COLO668 (cell line): ENCODE results near the gene ARHGAP12.

Experiments used
- DNase-seq: peaks from one replicate; lab custom pipeline; 2025; ENCODE audit not compliant: unreplicated experiment; lab: John Stamatoyannopoulos, UW

ARHGAP12 gene

DNA sequence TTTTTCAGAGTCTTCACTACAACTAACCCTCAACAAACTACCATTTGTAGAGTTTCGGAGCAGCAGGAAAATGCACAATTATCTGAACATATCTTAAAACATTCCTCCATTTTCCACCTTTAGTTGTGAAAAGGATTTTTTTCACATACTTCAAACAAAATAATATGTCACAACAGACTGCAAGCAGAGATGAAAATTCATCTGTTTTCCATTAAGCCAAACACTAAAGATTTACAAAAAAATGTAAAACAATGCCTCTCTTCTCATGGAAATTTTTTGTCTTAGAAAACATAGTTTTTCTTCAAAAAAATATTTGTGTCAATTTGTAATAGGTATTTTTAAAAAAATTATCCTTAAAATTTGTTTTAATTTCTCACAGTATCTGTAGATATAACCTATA lies 98.9 kb downstream of the ARHGAP12 start:
- DNase-seq: no peak

DNA sequence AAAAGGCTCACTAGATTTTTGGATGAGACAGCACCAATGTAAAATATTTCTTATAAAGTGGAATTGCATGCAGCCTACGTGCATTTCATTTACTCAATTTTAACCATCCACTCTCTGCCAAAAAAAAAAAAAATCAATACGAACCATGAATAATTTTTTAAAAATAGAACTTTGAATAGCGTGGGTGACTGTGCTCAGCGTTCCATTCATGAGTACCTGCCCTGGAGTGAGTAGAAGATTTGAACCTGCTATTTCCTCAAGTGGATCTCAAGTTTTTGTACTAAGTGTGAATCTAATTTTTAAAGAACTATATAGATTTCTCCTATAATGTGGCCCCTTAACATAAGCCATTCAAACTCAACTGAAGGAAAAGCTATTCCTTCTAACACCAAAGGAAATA lies 105.3 kb downstream of the ARHGAP12 start:
- no peak for DNase-seq

GRCh38 chr10:31822616-31823318 lies 105.9 kb downstream of the ARHGAP12 start:
- DNase-seq: no peak

DNA sequence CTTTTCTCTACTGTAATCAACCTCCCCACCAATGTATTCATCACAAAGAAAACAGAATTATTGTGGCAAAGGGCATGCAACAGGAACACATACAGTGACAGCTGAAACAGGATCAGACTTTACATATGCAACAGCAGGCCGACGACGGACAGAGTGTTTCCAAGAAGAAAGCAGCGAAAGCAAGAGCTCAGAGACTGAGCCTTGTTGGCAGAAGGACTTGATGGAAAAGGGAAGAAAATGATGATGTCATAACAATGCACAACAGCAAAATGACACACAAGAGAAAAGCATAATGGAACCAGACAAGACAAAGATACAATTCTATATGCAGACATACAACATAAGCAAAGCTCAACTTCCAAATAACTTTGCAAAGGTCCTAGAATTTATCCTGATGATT lies 106.5 kb downstream of the ARHGAP12 start:
- DNase-seq: no peak

- no peak for DNase-seq
Observed at GRCh38 chr10:31820778-31821369, 107.8 kb downstream of the ARHGAP12 start.

GRCh38 chr10:31820096-31820495 lies 108.5 kb downstream of the ARHGAP12 start:
- no peak for DNase-seq

DNA sequence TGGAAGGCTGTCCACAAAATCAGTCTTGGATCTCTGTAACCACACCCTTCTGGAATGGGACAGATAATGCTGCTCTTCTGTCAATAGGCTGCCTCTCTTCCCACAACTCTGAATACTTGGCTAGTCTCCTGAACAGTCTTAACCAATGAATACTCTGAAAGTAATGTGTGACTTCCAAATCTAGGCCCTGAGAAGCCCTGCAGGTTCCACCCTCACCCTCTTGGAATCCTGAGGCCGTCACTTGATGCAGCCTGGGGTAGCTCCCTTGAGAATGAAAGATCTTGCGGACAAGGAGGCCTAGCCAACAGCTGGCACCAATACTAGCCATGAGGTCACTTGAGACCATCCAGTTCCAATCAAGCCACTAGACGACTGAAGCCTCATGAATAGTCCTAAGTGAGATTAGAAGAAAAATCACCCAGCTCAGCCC lies 109.2 kb downstream of the ARHGAP12 start:
- DNase-seq: no peak

GRCh38 chr10:31816318-31816717 lies 112.3 kb downstream of the ARHGAP12 start:
- DNase-seq: no peak

DNA sequence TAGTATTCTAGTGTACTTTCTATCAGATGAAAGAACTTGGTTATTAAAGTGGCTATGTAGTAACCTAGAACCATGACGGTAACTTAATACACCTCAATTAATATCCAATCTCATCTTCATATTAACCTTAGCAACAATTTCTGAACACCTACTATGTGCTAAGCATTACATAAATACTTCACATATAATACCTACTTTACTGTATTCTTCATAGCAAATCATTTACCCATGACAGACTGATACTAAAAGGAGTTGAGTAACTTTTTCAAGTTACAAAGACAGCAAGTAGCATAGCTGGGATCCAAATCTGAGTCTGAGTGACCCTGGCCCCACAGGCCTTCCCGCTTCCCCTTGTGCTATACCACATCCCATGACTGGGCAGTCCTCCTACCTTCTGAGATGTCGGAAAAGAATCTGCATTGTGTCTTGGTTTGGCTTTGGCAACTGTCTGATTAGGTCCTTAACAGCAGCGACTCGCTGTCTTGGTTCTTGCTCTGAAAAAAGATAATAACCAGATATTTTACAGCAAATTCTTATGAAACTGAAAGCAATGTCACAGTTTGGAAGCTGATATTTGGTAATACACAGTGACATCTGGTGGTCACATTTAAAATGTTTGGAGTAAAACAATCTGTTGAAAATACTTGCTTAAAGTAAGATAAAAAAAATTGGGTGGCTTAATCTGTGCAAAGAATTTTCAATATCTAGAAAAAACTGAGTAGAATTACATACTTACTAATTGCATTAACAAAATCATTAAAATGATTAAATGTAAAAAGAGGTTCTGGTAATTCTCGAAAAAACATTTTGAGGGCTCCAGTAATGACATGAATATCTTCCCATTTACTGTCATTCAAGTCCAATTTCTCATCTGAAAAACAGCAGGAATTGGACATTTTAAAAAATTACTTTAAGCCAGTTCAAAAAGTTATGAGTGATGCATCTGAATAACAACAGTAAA lies 120.1 kb downstream of the ARHGAP12 start:
- DNase-seq: no peak

DNA sequence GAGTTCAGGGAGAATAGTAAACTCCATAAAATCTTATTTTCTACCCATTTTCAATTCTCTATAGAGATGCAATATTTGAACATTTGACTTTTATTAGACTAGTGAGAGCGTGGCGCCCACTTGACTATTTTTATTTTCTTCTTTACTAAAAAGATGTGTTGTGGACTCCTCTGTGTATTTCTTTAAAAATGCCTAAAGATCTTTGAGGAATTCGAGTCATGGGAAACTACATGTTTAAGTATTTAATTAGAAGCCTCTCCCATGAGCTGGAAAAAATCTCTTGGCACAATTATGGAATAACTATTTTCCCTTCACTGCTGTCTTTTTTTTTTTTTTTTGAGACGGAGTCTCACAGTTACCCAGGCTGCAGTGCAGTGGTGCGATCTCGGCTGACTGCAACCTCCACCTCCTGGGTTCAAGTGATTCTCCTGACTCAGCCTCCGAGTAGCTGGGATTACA lies 124.2 kb downstream of the ARHGAP12 start:
- no peak for DNase-seq

DNA sequence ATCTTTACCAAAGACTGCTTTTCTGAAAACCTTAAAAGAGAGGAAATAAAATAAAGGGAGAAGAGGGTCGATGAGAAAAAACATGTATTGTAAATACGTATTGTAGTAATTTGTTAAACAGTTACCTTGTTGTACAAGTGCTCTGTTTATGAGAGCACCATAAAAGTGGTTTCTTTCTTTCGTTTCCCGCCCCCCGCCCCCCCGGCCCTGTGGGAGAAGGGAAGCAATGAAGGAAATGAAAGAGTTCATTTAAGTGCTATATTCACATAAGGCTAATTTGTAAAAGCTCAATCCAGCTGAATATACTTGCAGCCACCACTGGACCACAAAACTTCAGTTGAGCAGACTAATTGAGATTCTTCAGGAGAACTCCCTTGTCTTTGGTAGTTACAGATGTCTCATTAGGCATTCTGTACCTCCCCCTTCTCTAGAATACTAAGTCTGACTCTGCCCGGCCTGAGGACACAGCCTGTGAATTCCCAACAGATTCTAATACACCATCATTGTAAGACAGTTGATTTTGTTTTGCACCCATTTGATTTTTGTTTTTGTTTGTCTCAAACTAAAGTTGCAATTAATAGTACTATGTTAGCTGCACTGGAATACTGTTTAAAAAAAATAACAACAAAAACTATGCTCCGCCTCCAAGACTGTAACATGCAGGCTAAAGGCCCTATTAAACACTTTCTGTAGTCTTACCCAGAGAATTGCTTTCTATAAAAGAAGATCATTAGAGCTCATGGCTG lies 124.9 kb downstream of the ARHGAP12 start:
- DNase-seq: no peak

DNA sequence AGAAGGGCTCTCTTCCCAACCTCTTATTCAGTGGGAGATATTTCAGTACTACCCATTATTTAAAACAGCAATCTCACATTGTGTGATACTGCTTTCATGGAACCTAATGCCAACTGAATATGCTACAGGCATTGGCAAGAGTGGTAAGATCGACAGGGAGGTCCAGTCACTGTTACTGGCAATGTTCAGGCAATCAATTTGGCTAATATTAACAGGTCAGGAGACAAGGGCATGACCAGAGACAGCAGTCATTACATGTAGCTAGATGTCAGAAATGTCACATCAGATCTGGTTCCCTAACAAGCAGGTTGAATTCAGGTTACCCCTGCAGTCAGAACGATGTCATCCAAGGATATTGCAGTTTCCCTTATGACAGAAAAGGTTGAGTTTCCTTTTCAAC lies 129.4 kb downstream of the ARHGAP12 start:
- DNase-seq: no peak

DNA sequence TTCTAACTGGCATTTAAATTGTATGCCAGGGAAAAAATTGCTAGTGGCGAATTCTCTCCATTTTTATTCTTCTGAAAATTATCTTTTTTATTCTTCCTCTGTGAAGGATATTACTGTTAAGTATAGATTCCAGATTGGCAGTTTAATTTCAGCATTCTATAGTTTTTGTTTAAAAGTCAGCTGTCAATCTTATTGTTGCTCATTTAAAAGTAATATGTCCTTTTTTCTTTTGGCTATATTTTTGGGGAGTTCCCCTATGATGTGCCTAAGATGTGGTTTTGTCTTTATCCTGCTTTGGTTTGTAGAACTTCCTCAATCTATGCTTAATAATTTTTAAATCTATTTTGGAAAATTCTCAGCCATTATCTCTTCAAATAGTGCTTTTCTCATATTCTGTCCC lies 135.9 kb downstream of the ARHGAP12 start:
- DNase-seq: no peak

GRCh38 chr10:31789555-31789954 lies 139.1 kb downstream of the ARHGAP12 start:
- DNase-seq: no peak

- DNase-seq: no peak
Observed at GRCh38 chr10:31782701-31783100, 145.9 kb downstream of the ARHGAP12 start.

DNA sequence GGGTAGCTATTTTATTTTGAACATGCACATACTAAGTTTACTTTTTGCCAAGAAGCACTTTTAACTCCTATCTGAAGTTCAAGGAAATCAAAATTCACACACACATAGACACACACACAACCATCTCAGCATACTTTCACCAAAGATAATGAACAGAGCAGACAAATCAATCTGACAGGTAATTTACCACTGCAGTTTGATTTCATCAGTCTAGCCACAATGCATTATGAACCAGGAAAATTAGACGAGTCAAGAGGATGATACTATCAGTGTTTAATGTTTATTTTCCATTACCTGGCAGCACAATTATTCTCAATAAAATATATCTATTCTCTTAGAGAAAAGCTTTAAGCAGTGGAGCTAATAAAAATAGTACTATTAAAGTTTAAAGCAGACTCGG lies 147.9 kb downstream of the ARHGAP12 start:
- no peak for DNase-seq

GRCh38 chr10:31778627-31779026 lies 150.0 kb downstream of the ARHGAP12 start:
- DNase-seq: no peak

GRCh38 chr10:31776159-31776558 lies 152.5 kb downstream of the ARHGAP12 start:
- DNase-seq: no peak

DNA sequence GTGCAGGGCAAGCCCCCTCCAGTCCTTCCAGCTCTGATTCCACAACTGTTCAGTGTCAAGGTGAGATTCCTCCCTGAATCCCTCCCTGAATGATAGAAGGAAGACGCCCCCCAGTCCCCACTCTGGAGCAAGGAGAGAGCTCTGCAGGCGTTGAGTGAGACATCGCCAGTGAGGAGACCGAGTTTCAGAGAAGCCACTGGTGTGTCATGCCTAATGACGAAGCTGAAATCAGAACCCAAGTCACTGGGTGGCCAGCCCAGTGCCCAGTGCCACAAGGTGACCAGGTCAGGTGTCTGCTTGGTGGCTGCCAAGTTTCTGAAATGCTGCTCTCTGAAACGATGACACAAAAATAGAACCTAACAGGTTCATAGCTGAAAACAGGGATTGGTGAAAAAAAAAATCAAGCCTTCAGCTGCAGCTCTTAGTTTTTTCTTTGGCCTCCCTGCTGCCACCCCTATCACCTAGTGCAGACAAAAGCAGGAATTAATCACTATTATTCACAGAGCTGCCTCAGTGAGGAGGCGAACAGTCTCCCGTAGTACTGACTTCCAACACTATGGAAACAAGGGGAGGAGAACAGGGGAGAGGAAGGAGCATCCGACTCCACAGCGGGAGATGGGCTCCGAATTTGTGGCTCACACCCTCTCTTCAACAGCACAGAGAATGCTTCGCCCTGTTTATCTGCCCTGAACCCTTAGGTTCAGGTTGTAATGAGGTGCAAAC lies 153.5 kb downstream of the ARHGAP12 start:
- DNase-seq: no peak

DNA sequence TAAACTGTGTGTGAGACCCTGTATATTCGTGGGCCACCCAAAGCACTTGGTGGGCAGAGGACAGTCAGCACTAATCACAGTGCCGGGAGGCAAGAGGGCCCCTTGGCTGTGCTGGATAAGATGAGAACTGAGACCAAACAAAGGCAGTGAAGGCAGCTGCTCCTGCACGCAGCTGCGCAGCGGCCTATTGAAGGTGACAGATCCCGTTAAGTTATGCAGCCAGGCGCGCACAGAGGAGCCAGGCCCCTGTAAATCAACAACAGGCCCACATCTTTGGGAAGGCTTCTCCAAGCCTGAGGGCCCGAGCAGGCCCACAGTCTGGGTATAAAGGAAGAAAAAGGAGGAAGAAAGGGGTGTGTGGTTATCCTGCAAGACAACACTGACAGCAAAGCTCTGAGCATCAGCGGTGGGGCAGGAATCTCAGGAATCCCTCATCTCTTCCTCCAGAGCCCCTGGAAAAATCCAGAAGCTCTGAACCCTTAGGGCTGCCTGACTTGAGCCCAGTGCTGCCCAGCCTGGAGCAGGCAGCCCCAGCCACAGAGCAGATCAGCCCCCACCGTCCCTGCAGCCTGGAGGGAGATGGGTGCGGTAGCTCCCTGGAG lies 154.2 kb downstream of the ARHGAP12 start:
- peak; percentile 11 for DNase-seq
